Subcutaneous abdominal adipose tissue (tissue), 5 donors: Measurements from ENCODE around the gene SDC3.
A peak's percentile ranks its signal among the peaks of the same experiment; 100 is the strongest.

Experiments
- H3K27ac ChIP-seq: one replicate; pipeline ENCODE4 v1.7.0; 2013; ENCODE audit warnings: low read depth, mild to moderate bottlenecking, inconsistent platforms, low read length, moderate library complexity
- H3K27me3 ChIP-seq, 5 donors: one replicate each; pipeline ENCODE4 v1.7.0; 2013; ENCODE audit warnings: low read length in 5 of 5, inconsistent platforms in 1 of 5; ENCODE audit not compliant: control insufficient read depth in 5 of 5, insufficient read depth in 4 of 5
- H3K36me3 ChIP-seq, 5 donors: one replicate each; pipeline ENCODE4 v1.7.0; 2013; ENCODE audit warnings: low read length in 5 of 5; ENCODE audit not compliant: control insufficient read depth in 5 of 5, insufficient read depth in 5 of 5
- H3K4me1 ChIP-seq, 5 donors: one replicate each; pipeline ENCODE4 v1.7.0; 2013; ENCODE audit warnings: low read length in 5 of 5, mild to moderate bottlenecking in 3 of 5, moderate library complexity in 1 of 5; ENCODE audit not compliant: control insufficient read depth in 5 of 5, insufficient read depth in 5 of 5
- H3K4me3 ChIP-seq, 5 donors: one replicate each; pipeline ENCODE4 v1.7.0; 2013; ENCODE audit warnings: low read length in 5 of 5, low read depth in 1 of 5
- H3K9ac ChIP-seq, 5 donors: one replicate each; pipeline ENCODE4 v1.7.0; 2013; ENCODE audit warnings: low read length in 5 of 5, mild to moderate bottlenecking in 4 of 5, moderate library complexity in 3 of 5
- H3K9me3 ChIP-seq, 5 donors: one replicate each; pipeline ENCODE4 v1.7.0; 2013; ENCODE audit warnings: low read length in 5 of 5; ENCODE audit not compliant: control insufficient read depth in 5 of 5
- donor health status: healthy.
- donor health status: healthy.
- donor health status: healthy.
- donor health status: healthy.
- donor health status: healthy.

Gene SDC3

GRCh38 chr1:30900486-30900885 lies 8.1 kb downstream of the SDC3 start:
- peaks cover 1 to 44% (median 31%) of the 10 kb centered on the region in 5 donors for H3K4me1 ChIP-seq
- H3K27ac ChIP-seq, result no peak overlapping the region
- no peak overlapping the region for H3K4me3 ChIP-seq
- no peaks in the 10 kb centered on the region for H3K27me3 ChIP-seq
- peak overlapping the region in 1 of 5 donors; percentile 26 for H3K9ac ChIP-seq
- H3K9me3 ChIP-seq, result no peaks in the 10 kb centered on the region
- H3K36me3 ChIP-seq, result peaks cover 0 to 8% (median 3%) of the 10 kb centered on the region in 5 donors

- peaks cover 1 to 40% (median 32%) of the 10 kb centered on the region in 5 donors for H3K4me1 ChIP-seq
- no peak overlapping the region for H3K9ac ChIP-seq
- H3K27ac ChIP-seq, result no peak overlapping the region
- H3K9me3 ChIP-seq, result no peaks in the 10 kb centered on the region
- no peaks in the 10 kb centered on the region for H3K27me3 ChIP-seq
- H3K36me3 ChIP-seq, result peaks cover 0 to 15% (median 3%) of the 10 kb centered on the region in 5 donors
- H3K4me3 ChIP-seq, result no peak overlapping the region
Observed at GRCh38 chr1:30899577-30900389, 8.8 kb downstream of the SDC3 start.

- Histone ChIP-seq H3K4me1 (peaks cover 1 to 38% (median 27%) of the 10 kb centered on the region in 5 donors), H3K27ac (no peak overlapping the region), H3K27me3 (no peaks in the 10 kb centered on the region), H3K9me3 (no peaks in the 10 kb centered on the region), H3K4me3 (no peak overlapping the region), H3K9ac (no peak overlapping the region), H3K36me3 (peaks cover 0 to 19% (median 3%) of the 10 kb centered on the region in 5 donors)
Observed at GRCh38 chr1:30898031-30898815, 10.3 kb downstream of the SDC3 start.

GRCh38 chr1:30896905-30897304 lies 11.7 kb downstream of the SDC3 start:
- peaks cover 1 to 36% (median 25%) of the 10 kb centered on the region in 5 donors for H3K4me1 ChIP-seq
- H3K27ac ChIP-seq, result no peak overlapping the region
- peaks cover 0 to 19% (median 3%) of the 10 kb centered on the region in 5 donors for H3K36me3 ChIP-seq
- no peaks in the 10 kb centered on the region for H3K27me3 ChIP-seq
- no peak overlapping the region for H3K9ac ChIP-seq
- H3K4me3 ChIP-seq, result no peak overlapping the region
- no peaks in the 10 kb centered on the region for H3K9me3 ChIP-seq

GRCh38 chr1:30895944-30896660 lies 12.5 kb downstream of the SDC3 start:
- Histone ChIP-seq H3K36me3 (peaks cover 0 to 16% (median 3%) of the 10 kb centered on the region in 5 donors), H3K4me1 (peaks cover 0 to 34% (median 21%) of the 10 kb centered on the region in 5 donors), H3K4me3 (no peak overlapping the region), H3K9ac (no peak overlapping the region), H3K9me3 (no peaks in the 10 kb centered on the region), H3K27ac (no peak overlapping the region), H3K27me3 (no peaks in the 10 kb centered on the region)

- Histone ChIP-seq H3K4me3 (no peak overlapping the region), H3K27ac (no peak overlapping the region), H3K4me1 (peaks cover 0 to 35% (median 24%) of the 10 kb centered on the region in 5 donors), H3K36me3 (peaks cover 0 to 16% (median 2%) of the 10 kb centered on the region in 5 donors), H3K9me3 (no peaks in the 10 kb centered on the region), H3K9ac (no peak overlapping the region), H3K27me3 (no peaks in the 10 kb centered on the region)
Observed at GRCh38 chr1:30895382-30895943, 13.1 kb downstream of the SDC3 start.

GRCh38 chr1:30894508-30894973 lies 14.0 kb downstream of the SDC3 start:
- peaks cover 0 to 31% (median 23%) of the 10 kb centered on the region in 5 donors for H3K4me1 ChIP-seq

GRCh38 chr1:30893776-30894507 lies 14.6 kb downstream of the SDC3 start:
- no peak overlapping the region for H3K9ac ChIP-seq
- no peaks in the 10 kb centered on the region for H3K27me3 ChIP-seq
- no peak overlapping the region for H3K27ac ChIP-seq
- H3K9me3 ChIP-seq, result no peaks in the 10 kb centered on the region
- H3K4me1 ChIP-seq, result peaks cover 0 to 32% (median 23%) of the 10 kb centered on the region in 5 donors
- no peak overlapping the region for H3K4me3 ChIP-seq
- H3K36me3 ChIP-seq, result peaks cover 0 to 12% (median 2%) of the 10 kb centered on the region in 5 donors

More at GRCh38 chr1:30894508-30894973, 14.0 kb downstream of the SDC3 start:
- Histone ChIP-seq H3K27me3 (no peaks in the 10 kb centered on the region), H3K36me3 (peaks cover 0 to 12% (median 2%) of the 10 kb centered on the region in 5 donors), H3K9ac (no peak overlapping the region), H3K4me3 (no peak overlapping the region), H3K9me3 (no peaks in the 10 kb centered on the region), H3K27ac (no peak overlapping the region)

GRCh38 chr1:30892671-30893073 lies 15.9 kb downstream of the SDC3 start:
- H3K27ac ChIP-seq, result no peak overlapping the region
- H3K4me1 ChIP-seq, result peaks cover 0 to 44% (median 35%) of the 10 kb centered on the region in 5 donors
- H3K9ac ChIP-seq, result no peak overlapping the region
- no peaks in the 10 kb centered on the region for H3K27me3 ChIP-seq
- H3K4me3 ChIP-seq, result no peak overlapping the region
- H3K9me3 ChIP-seq, result no peaks in the 10 kb centered on the region
- H3K36me3 ChIP-seq, result peaks cover 0 to 12% (median 2%) of the 10 kb centered on the region in 5 donors
